ENCODE results near the gene AUH. TPM values are rescaled to one million over a fixed set of nuclear protein-coding genes. Genes with fewer than 3 reads are reported as not detected.

Gene AUH
- total and polyA plus RNA-seq, 10 of the 15 experiments (the other 5 are each of a cell fraction or from before 2014, with no cell fraction given) = 1.7 to 7.3 (median 4.6) TPM

DNA sequence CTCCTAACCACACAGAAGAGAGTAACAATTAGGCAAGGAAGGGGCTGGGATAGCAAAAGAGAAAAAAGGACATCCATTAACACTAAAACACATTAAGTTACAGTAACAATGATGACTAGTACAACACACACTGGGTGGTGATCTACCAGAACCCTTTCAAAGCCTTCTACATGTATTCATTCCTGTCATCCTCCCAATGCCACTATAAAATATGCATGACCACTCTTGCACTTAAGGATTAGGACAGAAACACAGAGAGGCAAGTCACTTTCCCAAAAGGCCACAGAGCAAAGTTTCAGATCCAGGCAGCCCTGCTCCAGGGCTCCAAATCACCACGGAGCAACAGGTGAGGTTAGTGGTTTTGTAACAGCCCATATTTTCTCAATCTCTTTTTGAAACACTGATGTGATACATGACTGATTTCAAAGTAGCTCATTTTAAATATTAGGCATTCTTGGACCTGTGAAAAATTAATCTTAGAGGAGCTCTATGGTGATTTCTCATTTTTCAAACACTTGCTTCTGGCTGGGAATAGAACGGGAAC lies 86.7 kb downstream of the AUH start:
- no peak overlapping the region for H3K4me3 ChIP-seq
- H2AFZ ChIP-seq (ENCODE audit: control insufficient read depth, low read depth, low read length) = no peak overlapping the region
- no peaks in the 10 kb centered on the region for H4K20me1 ChIP-seq (ENCODE audit: control insufficient read depth, insufficient read depth)
- H3K9ac ChIP-seq (ENCODE audit: control insufficient read depth, insufficient read depth, low read length) = no peak overlapping the region
- peak; percentile 78 for FAIRE-seq
- peaks cover 8% of the 10 kb centered on the region; the same call in 1 of the 2 replicates for H3K4me1 ChIP-seq (ENCODE audit: control insufficient read depth, insufficient read depth, low read length)
- no peak for ATAC-seq
- TF ChIP-seq, protein P1, sequence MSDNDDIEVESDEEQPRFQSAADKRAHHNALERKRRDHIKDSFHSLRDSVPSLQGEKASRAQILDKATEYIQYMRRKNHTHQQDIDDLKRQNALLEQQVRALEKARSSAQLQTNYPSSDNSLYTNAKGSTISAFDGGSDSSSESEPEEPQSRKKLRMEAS (IDR thresholded peaks at IDR 0.05; ENCODE audit: low read depth, low read length) = no peak
- TF ChIP-seq MTA3 (IDR thresholded peaks at IDR 0.05; ENCODE audit: borderline replicate concordance, low read length) (no peak), ZNF24 (IDR thresholded peaks at IDR 0.05) (no peak), EP300 (IDR thresholded peaks at IDR 0.05; ENCODE audit: borderline replicate concordance in 1 of 2, control insufficient read depth in 1 of 2, low read depth in 2 of 2, low read length in 2 of 2) (no peak), SMAD1 (IDR thresholded peaks at IDR 0.05; ENCODE audit: low read depth, partially characterized antibody) (no peak), CEBPB (IDR thresholded peaks at IDR 0.05; ENCODE audit: borderline replicate concordance in 1 of 2, low read depth in 2 of 2, low read length in 2 of 2) (no peak), HCFC1 (IDR thresholded peaks at IDR 0.05; ENCODE audit: low read length) (no peak)
- H3K9me3 ChIP-seq (replicated peaks; ENCODE audit: control insufficient read depth, insufficient read depth, low read length) = no peaks in the 10 kb centered on the region
- no peaks in the 10 kb centered on the region for H3K36me3 ChIP-seq (ENCODE audit: control insufficient read depth in 2 of 2, insufficient read depth in 2 of 2, low read length in 1 of 2)
- in situ Hi-C loops (cut with MboI) (no loop called here), intact Hi-C loops (cut with micrococcal nuclease; ENCODE audit: unreplicated experiment) (loop anchor here (10.0 kb wide), 1 partner anchor 150 kb away; the partner anchor contains the start of gene NFIL3)
- 71% methylated on average over 2 of the region's 2 CpGs for WGBS (ENCODE audit: insufficient coverage, insufficient replicate concordance, low lambda C conversion rate, missing lambda C conversion rate)
- ChIA-PET SMC1A (ENCODE audit: uncharacterized antibody, unreplicated experiment) (no interaction called here), CTCF (no interaction called here), RAD21 (ENCODE audit: unreplicated experiment) (no interaction called here), POLR2A (no interaction called here)
- no peaks in the 10 kb centered on the region for H3K79me2 ChIP-seq (ENCODE audit: control insufficient read depth, insufficient read depth, low read length)
- H3K27me3 ChIP-seq (replicated peaks in 1 of 2; ENCODE audit: control insufficient read depth in 2 of 2, insufficient read depth in 2 of 2, low read length in 1 of 2) = no peaks in the 10 kb centered on the region
- no peak overlapping the region for H3K4me2 ChIP-seq (ENCODE audit: control insufficient read depth, insufficient read depth)
- H3K27ac ChIP-seq (ENCODE audit: control insufficient read depth, insufficient read depth) = no peak overlapping the region
- no peak for DNase-seq (ENCODE audit: low read depth, low spot score)
- BruUV-seq (replicated peaks) = no TSS peak
